HepG2 (cell line): Measurements from ENCODE around the gene TPRN. TPM values are rescaled to one million over a fixed set of nuclear protein-coding genes. Genes with fewer than 3 reads are reported as not detected.
A peak's percentile ranks its signal among the peaks of the same experiment; 100 is the strongest.

ENCODE experiments used
- DDIT3 ChIP-seq: sonication (generic); formaldehyde crosslinking; IDR thresholded peaks from 2 replicates; pipeline ENCODE4 v1.4.0; 2020; ENCODE audit warnings: mild to moderate bottlenecking, missing genetic modification reagents
- ELK4 ChIP-seq: sonication (generic); formaldehyde crosslinking; IDR thresholded peaks from 2 replicates; pipeline ENCODE4 v1.9.0; 2021; ENCODE audit warnings: missing genetic modification reagents, borderline replicate concordance
- FOXA3 ChIP-seq: IDR thresholded peaks from 2 replicates; pipeline ENCODE4 v1.6.1; 2016; ENCODE audit warnings: missing genetic modification reagents, missing compliant biosample characterization
- FOXC1 ChIP-seq: sonication (generic); formaldehyde crosslinking; IDR thresholded peaks from 2 replicates; pipeline ENCODE4 v1.8.0; 2022; ENCODE audit warnings: mild to moderate bottlenecking, missing genetic modification reagents, borderline replicate concordance
- HINFP ChIP-seq: sonication (generic); formaldehyde crosslinking; IDR thresholded peaks from 2 replicates; pipeline ENCODE4 v1.4.0; 2020; ENCODE audit warnings: low read depth, mild to moderate bottlenecking, missing genetic modification reagents
- MED1 ChIP-seq: sonication (generic); formaldehyde crosslinking; IDR thresholded peaks from 2 replicates; pipeline ENCODE4 v1.4.0; 2020; ENCODE audit warnings: missing genetic modification reagents
- NR2C2 ChIP-seq: sonication (generic); formaldehyde crosslinking; IDR thresholded peaks from 2 replicates; pipeline ENCODE4 v1.4.0; 2020; ENCODE audit warnings: missing genetic modification reagents, mild to moderate bottlenecking, moderate library complexity, borderline replicate concordance
- NRL ChIP-seq: sonication (generic); formaldehyde crosslinking; IDR thresholded peaks from 2 replicates; pipeline ENCODE4 v1.5.0; 2020; ENCODE audit warnings: missing genetic modification reagents, mild to moderate bottlenecking, moderate library complexity, borderline replicate concordance
- PHF21A ChIP-seq: sonication (generic); formaldehyde crosslinking; IDR thresholded peaks from 2 replicates; pipeline ENCODE4 v1.5.0; 2020; ENCODE audit warnings: mild to moderate bottlenecking, missing genetic modification reagents
- PITX1 ChIP-seq: sonication (generic); formaldehyde crosslinking; IDR thresholded peaks from 2 replicates; pipeline ENCODE4 v1.5.1; 2020; ENCODE audit warnings: mild to moderate bottlenecking, missing genetic modification reagents
- PLRG1 ChIP-seq: fragments of 450-650 bp; conservative IDR thresholded peaks from 2 replicates; pipeline ENCODE4 v1.6.1; 2016
- SMAD1 ChIP-seq: sonication (generic); formaldehyde crosslinking; IDR thresholded peaks from 2 replicates; pipeline ENCODE4 v1.4.0; 2020; ENCODE audit warnings: missing genetic modification reagents, low read depth, mild to moderate bottlenecking, borderline replicate concordance
- SMARCC2 ChIP-seq: fragments of 450-650 bp; IDR thresholded peaks from 2 replicates; pipeline ENCODE4 v1.6.1; 2017; ENCODE audit warnings: antibody characterized with exemption, mild to moderate bottlenecking
- ZFY ChIP-seq: sonication (generic); formaldehyde crosslinking; IDR thresholded peaks from 2 replicates; pipeline ENCODE4 v1.4.0; 2020; ENCODE audit warnings: missing genetic modification reagents
- ZKSCAN8 ChIP-seq: IDR thresholded peaks from 2 replicates; pipeline ENCODE4 v1.6.1; 2016; ENCODE audit warnings: borderline replicate concordance, missing genetic modification reagents, missing compliant biosample characterization
- ZNF10 ChIP-seq: sonication (generic); formaldehyde crosslinking; IDR thresholded peaks from 2 replicates; pipeline ENCODE4 v1.4.0; 2020; ENCODE audit warnings: mild to moderate bottlenecking, low read depth, missing genetic modification reagents, borderline replicate concordance
- ZNF274 ChIP-seq: sonication (generic); formaldehyde crosslinking; IDR thresholded peaks from 2 replicates; pipeline ENCODE4 v1.5.1; 2020; ENCODE audit warnings: mild to moderate bottlenecking, missing genetic modification reagents
- ZNF281 ChIP-seq: sonication (generic); formaldehyde crosslinking; IDR thresholded peaks from 2 replicates; pipeline ENCODE4 v1.4.0; 2020; ENCODE audit warnings: missing genetic modification reagents, borderline replicate concordance
- ZNF629 ChIP-seq: sonication (generic); formaldehyde crosslinking; conservative IDR thresholded peaks from 2 replicates; pipeline ENCODE4 v1.5.0; 2020; ENCODE audit warnings: missing genetic modification reagents
- ZNF790 ChIP-seq: sonication (generic); formaldehyde crosslinking; IDR thresholded peaks from 2 replicates; pipeline ENCODE4 v1.8.0; 2022; ENCODE audit warnings: missing genetic modification reagents, mild to moderate bottlenecking, borderline replicate concordance
- ZSCAN21 ChIP-seq: sonication (generic); formaldehyde crosslinking; IDR thresholded peaks from 2 replicates; pipeline ENCODE4 v1.8.0; 2022; ENCODE audit warnings: mild to moderate bottlenecking, missing genetic modification reagents, moderate library complexity, borderline replicate concordance
- polyA plus RNA-seq, 8 experiments: library from polyadenylated mRNA; depleted of rRNA in 3 of 8; stranded (reverse) in 7 of 8; unstranded in 1 of 8; fragments of >200 nt; fragmentation: Illumina TruSeq in 4 of 8; extraction: Trizol in 4 of 8; gene quantifications; 2 replicates each; pipeline versions ENCODE4 v1.2.1 to v1.2.3, GENCODE V29; 2011 to 2016; ENCODE audit warnings: low read depth in 4 of 8, missing spikeins in 1 of 8, mixed read lengths in 1 of 8; ENCODE audit not compliant: insufficient read depth in 1 of 8
- total RNA-seq, 5 experiments: library from RNA; depleted of rRNA; stranded (reverse); fragments of >200 nt; fragmentation: Illumina TruSeq; extraction: Trizol; gene quantifications; 2 replicates each; pipeline ENCODE4 v1.2.3, GENCODE V29; 2016; ENCODE audit warnings: low read depth in 1 of 5
- TF ChIP-seq, protein P1 (sequence below): sonication (generic); formaldehyde crosslinking; IDR thresholded peaks from 2 replicates; pipeline ENCODE4 v1.4.0; 2020; ENCODE audit warnings: mild to moderate bottlenecking, missing genetic modification reagents

Gene TPRN
- total and polyA plus RNA-seq, 2 of the 13 experiments (the other 11 are each of a cell fraction or from before 2014, with no cell fraction given): 10.1 to 19.2 TPM

GRCh38 chr9:137223078-137223970 is 22.8 kb upstream of the TPRN start (continued):
- no peak for TF ChIP-seq SMARCC2
- no peak for TF ChIP-seq SMAD1 (CRISPR knock-in tag)
- TF ChIP-seq NR2C2 (CRISPR knock-in tag): peak; percentile 40; the same call in 1 of the 2 replicates
- TF ChIP-seq ZNF790 (CRISPR knock-in tag): no peak
- TF ChIP-seq DDIT3: no peak
- no peak for TF ChIP-seq ZNF281 (CRISPR knock-in tag)
- TF ChIP-seq, protein P1, sequence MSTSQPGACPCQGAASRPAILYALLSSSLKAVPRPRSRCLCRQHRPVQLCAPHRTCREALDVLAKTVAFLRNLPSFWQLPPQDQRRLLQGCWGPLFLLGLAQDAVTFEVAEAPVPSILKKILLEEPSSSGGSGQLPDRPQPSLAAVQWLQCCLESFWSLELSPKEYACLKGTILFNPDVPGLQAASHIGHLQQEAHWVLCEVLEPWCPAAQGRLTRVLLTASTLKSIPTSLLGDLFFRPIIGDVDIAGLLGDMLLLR (CRISPR knock-in tag): peak; percentile 51; the same call in 1 of the 2 replicates
- peak; percentile 45; the same call in 1 of the 2 replicates for TF ChIP-seq PHF21A
- no peak for TF ChIP-seq FOXC1
- no peak; the same call in 1 of the 2 replicates for TF ChIP-seq HINFP (CRISPR knock-in tag)
- TF ChIP-seq ZNF629 (CRISPR knock-in tag): no peak
- peak; percentile 62 for TF ChIP-seq ZFY (CRISPR knock-in tag)
- TF ChIP-seq ZNF274 (CRISPR knock-in tag): peak; percentile 64; the same call in 1 of the 2 replicates
- peak; percentile 18; the same call in 1 of the 2 replicates for TF ChIP-seq FOXA3
- no peak; the same call in 1 of the 2 replicates for TF ChIP-seq NRL (CRISPR knock-in tag)
- TF ChIP-seq ZNF10 (CRISPR knock-in tag): no peak
- peak; percentile 5; the same call in 1 of the 2 replicates for TF ChIP-seq MED1
- no peak for TF ChIP-seq PLRG1
- no peak for TF ChIP-seq PITX1
- TF ChIP-seq ZSCAN21: no peak
- TF ChIP-seq ZKSCAN8 (CRISPR knock-in tag): no peak
- TF ChIP-seq ELK4 (CRISPR knock-in tag): no peak
